Measurements from ENCODE around the gene RTP5.

The RTP5 gene

DNA sequence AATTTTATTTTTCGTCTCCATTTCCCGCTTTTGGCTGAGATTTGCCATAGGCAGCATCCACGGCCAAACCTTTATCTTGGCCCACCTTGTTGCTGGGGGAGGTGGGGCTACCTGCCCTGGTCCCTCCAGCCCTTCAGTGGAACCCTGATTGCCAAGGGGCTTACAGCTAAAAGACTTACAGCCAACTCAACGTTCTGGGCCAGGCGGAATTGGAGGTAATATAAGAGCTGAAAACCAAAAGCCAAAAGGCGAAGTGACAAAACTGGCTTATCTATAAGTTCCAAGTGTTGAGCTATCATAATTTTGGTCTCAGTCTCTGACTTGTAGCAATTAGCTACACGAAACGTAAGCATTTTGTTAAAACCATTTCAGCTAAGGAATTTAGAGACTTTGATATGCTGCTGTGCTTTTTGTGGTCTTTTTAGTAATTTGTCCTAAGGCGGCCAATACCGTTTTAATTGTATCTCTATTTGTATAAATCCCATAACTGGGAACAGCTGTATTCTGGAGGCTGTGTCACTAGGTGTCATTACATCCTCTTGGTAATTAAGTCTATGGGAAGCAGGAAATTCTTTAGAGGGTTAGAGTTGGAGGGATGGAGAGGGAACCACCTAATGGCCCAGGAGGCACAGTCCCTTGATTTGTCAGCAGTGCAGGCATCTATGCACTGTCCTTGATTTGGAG, 34.9 kb upstream of the RTP5 start:
- no peak for TF ChIP-seq CTCF (IDR thresholded peaks at IDR 0.05)

- TF ChIP-seq CTCF (IDR thresholded peaks at IDR 0.05): no peak
These were observed 33.9 kb upstream of the RTP5 start for GRCh38 chr2:241835611-241836010.

DNA sequence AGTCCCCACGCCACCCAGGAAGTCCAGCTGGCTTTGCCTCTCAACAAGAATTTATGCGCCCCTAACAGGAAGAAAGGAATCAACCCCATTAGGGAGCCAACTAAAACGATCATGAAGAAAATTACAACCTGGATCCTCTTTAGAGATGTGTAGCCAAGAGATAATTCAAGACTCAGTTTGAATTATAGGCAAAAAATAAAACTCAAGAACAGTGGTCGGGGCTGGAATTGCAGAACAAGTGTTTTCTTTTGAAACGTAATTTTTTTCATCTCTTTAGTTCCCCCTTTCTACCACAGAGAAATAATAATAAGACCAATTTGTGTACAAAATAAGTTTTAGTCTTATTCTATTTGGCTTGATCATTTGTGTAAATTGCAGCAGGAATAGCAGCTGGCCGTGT, 33.2 kb upstream of the RTP5 start:
- no peak for TF ChIP-seq CTCF (IDR thresholded peaks at IDR 0.05)

GRCh38 chr2:241837197-241837965, 32.1 kb upstream of the RTP5 start:
- TF ChIP-seq CTCF (IDR thresholded peaks at IDR 0.05): no peak

GRCh38 chr2:241841181-241842066, 28.1 kb upstream of the RTP5 start:
- no peak for TF ChIP-seq CTCF (IDR thresholded peaks at IDR 0.05)

- no peak for TF ChIP-seq CTCF (IDR thresholded peaks at IDR 0.05)
These were observed 27.5 kb upstream of the RTP5 start for GRCh38 chr2:241842067-241842415.

DNA sequence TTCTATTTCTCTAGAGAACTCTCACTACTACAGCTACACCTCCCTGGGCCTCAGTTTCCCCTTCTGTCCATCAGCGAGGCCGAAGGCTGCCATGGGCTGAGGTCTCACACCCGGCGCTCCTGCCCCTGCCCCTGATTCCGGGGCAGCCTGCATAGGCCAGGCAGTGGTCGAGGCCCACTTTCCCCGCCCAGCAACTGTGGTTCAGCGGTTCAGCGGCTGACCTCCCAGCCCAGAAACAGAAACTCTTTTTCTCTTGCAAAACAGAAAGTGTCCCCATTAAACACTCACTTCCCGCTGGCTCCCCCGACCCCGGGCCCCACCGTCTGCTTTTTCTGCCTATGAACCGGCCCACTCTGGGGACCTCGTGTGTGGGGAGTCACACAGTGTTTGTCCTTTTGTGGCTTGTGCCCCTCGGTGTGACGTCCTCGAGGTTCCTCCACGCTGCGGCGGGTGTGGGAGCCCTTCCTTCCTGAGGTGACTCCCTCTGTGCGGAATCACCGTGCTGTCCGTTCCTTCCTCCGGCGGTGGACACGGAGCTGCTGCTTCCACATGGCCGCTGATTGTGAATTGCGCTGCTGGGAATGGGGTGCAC, 26.8 kb upstream of the RTP5 start:
- TF ChIP-seq CTCF (IDR thresholded peaks at IDR 0.05): no peak
